ENCODE results near the gene EPPIN. TPM values are rescaled to one million over a fixed set of nuclear protein-coding genes. Genes with fewer than 3 reads are reported as not detected.

Gene EPPIN
- total and polyA plus RNA-seq, 2 donors (not counting 3 experiments of a cell fraction or from before 2014, with no cell fraction given), result not detected

- CTCF ChIA-PET, result no interaction called here
- Histone ChIP-seq H3K4me1 (ENCODE audit: control insufficient read depth, extremely low read depth, insufficient read depth, low read length) (no peaks in the 10 kb centered on the region), H3K27ac (ENCODE audit: insufficient read depth, low read depth, low read length) (no peak overlapping the region), H3K27me3 (ENCODE audit: control insufficient read depth in 2 of 2, insufficient read depth in 2 of 2, low read length in 2 of 2) (no peaks in the 10 kb centered on the region), H3K36me3 (ENCODE audit: control insufficient read depth in 2 of 2, extremely low read depth in 1 of 2, insufficient read depth in 2 of 2, low read length in 2 of 2) (no peaks in the 10 kb centered on the region), H3K9me3 (replicated peaks; ENCODE audit: control insufficient read depth, insufficient read depth, low read length) (no peaks in the 10 kb centered on the region), H3K9me1 (replicated peaks; ENCODE audit: control insufficient read depth, extremely low read depth, insufficient read depth, low read length) (no peaks in the 10 kb centered on the region), H3K4me3 (replicated peaks in 1 of 3; ENCODE audit: insufficient read depth in 1 of 3, low read depth in 1 of 3, low read length in 3 of 3) (no peak overlapping the region), H2AFZ (ENCODE audit: low read depth, low read length) (no peak overlapping the region), H4K20me1 (replicated peaks; ENCODE audit: control insufficient read depth, extremely low read depth, insufficient read depth, low read length) (no peaks in the 10 kb centered on the region), H3K4me2 (ENCODE audit: insufficient read depth, low read length) (no peak overlapping the region), H3K79me2 (ENCODE audit: control insufficient read depth, insufficient read depth, low read length) (no peaks in the 10 kb centered on the region), H3K9ac (replicated peaks; ENCODE audit: extremely low read depth, insufficient read depth, low read length) (no peak overlapping the region)
- no peak for TF ChIP-seq EZH2 (IDR thresholded peaks at IDR 0.05; ENCODE audit: borderline replicate concordance, low read depth, low read length, severe bottlenecking)
- TF ChIP-seq MYC (IDR thresholded peaks at IDR 0.05; ENCODE audit: low read depth, low read length), result no peak
- TF ChIP-seq GATA2 (IDR thresholded peaks at IDR 0.05; ENCODE audit: insufficient read depth, insufficient read length, low read depth, low read length), result no peak
- no peak for TF ChIP-seq JUN (IDR thresholded peaks at IDR 0.05; ENCODE audit: borderline replicate concordance, insufficient read depth, insufficient read length, low read depth)
- no peak for TF ChIP-seq POLR2A (IDR thresholded peaks at IDR 0.05; ENCODE audit: low read depth, low read length)
- TF ChIP-seq FOS (IDR thresholded peaks at IDR 0.05; ENCODE audit: borderline replicate concordance, insufficient read depth, low read length), result no peak
- no peak for TF ChIP-seq MAX (IDR thresholded peaks at IDR 0.05; ENCODE audit: insufficient read depth, insufficient read length)
- no peak for TF ChIP-seq CTCF (IDR thresholded peaks at IDR 0.05; ENCODE audit: extremely low read depth in 1 of 2, insufficient read depth in 1 of 2, low read depth in 1 of 2, low read length in 2 of 2)
- dilution Hi-C loops (cut with MboI; ENCODE audit: extremely low pct_ligation_motif_present, low sequenced_read_pairs) (no loop called here), intact Hi-C loops (cut with micrococcal nuclease) (no loop called here)
- no peak for DNase-seq (ENCODE audit: low read depth, low spot score)
- POLR2A ChIA-PET, result no interaction called here
- FAIRE-seq, result no peak
- BruUV-seq (replicated peaks), result no TSS peak
Observed at GRCh38 chr20:45552456-45552855, 5.3 kb upstream of the EPPIN start.

Data from endothelial cell of umbilical vein (primary cell).